Uterus (tissue), 2 donors: ENCODE data around the gene GAP43.

Experiments
- POLR2A ChIP-seq, 2 donors: fragments of 450-650 bp; IDR thresholded peaks; one replicate each; pipeline ENCODE4 v1.6.1; 2016; ENCODE audit warnings: antibody characterized with exemption in 2 of 2, mild to moderate bottlenecking in 1 of 2, moderate library complexity in 1 of 2
- TF ChIP-seq, protein P1 (sequence below), 4 experiments: fragments of 200-600 bp in 2 of 4; fragments of 450-650 bp in 2 of 4; sonication (generic) in 2 of 4; IDR thresholded peaks; one replicate each; pipeline ENCODE4 v1.5.1; 2016 to 2019; ENCODE audit warnings: antibody characterized with exemption in 4 of 4, mild to moderate bottlenecking in 2 of 4, moderate library complexity in 1 of 4

DNA sequence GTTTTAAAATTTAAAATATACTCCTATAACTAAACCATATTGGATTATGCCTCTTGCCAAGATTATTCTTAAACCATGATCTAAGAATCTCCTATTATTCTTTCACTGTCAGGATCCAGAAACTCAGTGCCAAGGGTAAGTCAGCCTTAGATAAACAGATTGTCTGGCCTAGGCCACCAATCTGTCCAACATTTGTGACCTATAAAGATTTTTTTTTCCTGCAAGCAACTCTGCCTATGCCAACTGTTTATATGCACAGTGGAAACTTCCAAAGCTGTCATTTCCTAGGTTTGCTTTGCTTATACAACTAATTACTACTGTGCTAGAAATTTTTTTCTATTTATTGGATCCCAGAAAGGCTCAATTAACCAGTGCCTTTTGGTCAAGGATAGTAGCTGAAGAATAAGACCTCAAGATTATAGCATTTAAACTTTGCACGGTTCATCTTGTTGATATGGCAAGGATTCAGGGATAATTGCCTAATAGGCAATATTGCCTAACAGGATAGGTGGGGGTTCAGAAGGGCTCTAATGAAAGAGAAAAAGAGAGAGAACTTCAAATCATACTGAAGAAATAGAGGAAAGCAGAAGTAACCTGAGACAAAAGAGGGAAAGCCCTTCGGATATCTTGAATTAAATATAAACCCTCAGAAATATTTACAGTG lies 22.8 kb downstream of the GAP43 start:
- TF ChIP-seq, protein P1, sequence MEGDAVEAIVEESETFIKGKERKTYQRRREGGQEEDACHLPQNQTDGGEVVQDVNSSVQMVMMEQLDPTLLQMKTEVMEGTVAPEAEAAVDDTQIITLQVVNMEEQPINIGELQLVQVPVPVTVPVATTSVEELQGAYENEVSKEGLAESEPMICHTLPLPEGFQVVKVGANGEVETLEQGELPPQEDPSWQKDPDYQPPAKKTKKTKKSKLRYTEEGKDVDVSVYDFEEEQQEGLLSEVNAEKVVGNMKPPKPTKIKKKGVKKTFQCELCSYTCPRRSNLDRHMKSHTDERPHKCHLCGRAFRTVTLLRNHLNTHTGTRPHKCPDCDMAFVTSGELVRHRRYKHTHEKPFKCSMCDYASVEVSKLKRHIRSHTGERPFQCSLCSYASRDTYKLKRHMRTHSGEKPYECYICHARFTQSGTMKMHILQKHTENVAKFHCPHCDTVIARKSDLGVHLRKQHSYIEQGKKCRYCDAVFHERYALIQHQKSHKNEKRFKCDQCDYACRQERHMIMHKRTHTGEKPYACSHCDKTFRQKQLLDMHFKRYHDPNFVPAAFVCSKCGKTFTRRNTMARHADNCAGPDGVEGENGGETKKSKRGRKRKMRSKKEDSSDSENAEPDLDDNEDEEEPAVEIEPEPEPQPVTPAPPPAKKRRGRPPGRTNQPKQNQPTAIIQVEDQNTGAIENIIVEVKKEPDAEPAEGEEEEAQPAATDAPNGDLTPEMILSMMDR (IDR thresholded peaks at IDR 0.05), result no peak
- TF ChIP-seq POLR2A (IDR thresholded peaks at IDR 0.05), result no peak
